ENCODE results near the gene TMPRSS3.

- TF ChIP-seq CTCF (IDR thresholded peaks at IDR 0.05; ENCODE audit: insufficient read depth, low read length, poor library complexity, severe bottlenecking), result no peak
- no peak for TF ChIP-seq EZH2phosphoT487 (conservative IDR thresholded peaks at IDR 0.05; ENCODE audit: low read length)
Measured at GRCh38 chr21:42362700-42363099, 33.2 kb downstream of the TMPRSS3 start.

Measured in SU-DHL-6 (cell line).